Heart left ventricle (tissue), 16 donors: Measurements from ENCODE around the gene TRAM2. TPM values are rescaled to one million over a fixed set of nuclear protein-coding genes. Genes with fewer than 3 reads are reported as not detected.

ENCODE experiments used
- ATAC-seq, 4 donors: fragments of 200-7000 bp; cut with Tn5 transposase; one replicate each; pipeline ENCODE4 v1.9.1; 2020 to 2022; ENCODE audit warnings: moderate library complexity in 4 of 4, mild to moderate bottlenecking in 3 of 4, moderate number of reproducible peaks in 1 of 4
- DNase-seq, 5 donors: peaks; one replicate each; pipeline ENCODE4 v3.0.0-alpha.2; 2020
- H3K27ac ChIP-seq, 12 donors: fragments of 200-600 bp; sonication (generic) in 4 of 12; one replicate each; pipeline versions ENCODE4 v1.5.0 to v1.8.0; 2016 to 2022; ENCODE audit warnings: mild to moderate bottlenecking in 2 of 12
- H3K27me3 ChIP-seq, 9 donors: fragments of 200-600 bp; sonication (generic) in 2 of 9; one replicate each; pipeline versions ENCODE4 v1.5.1 to v1.8.0; 2016 to 2022; ENCODE audit warnings: mild to moderate bottlenecking in 3 of 9
- H3K36me3 ChIP-seq, 9 donors: fragments of 200-600 bp; sonication (generic) in 2 of 9; one replicate each; pipeline versions ENCODE4 v1.5.0 to v1.8.0; 2018 to 2022; ENCODE audit warnings: mild to moderate bottlenecking in 2 of 9
- H3K4me1 ChIP-seq, 12 donors: fragments of 200-600 bp; sonication (generic) in 4 of 12; one replicate each; pipeline versions ENCODE4 v1.5.0 to v1.8.0; 2016 to 2022; ENCODE audit warnings: mild to moderate bottlenecking in 3 of 12
- H3K4me3 ChIP-seq, 12 donors: fragments of 200-600 bp; sonication (generic) in 4 of 12; one replicate each; pipeline versions ENCODE4 v1.5.0 to v1.8.0; 2017 to 2022; ENCODE audit warnings: mild to moderate bottlenecking in 9 of 12, moderate library complexity in 4 of 12
- H3K9me3 ChIP-seq, 12 donors: fragments of 200-600 bp; sonication (generic) in 4 of 12; one replicate each; pipeline versions ENCODE4 v1.5.0 to v1.8.0; 2016 to 2022; ENCODE audit warnings: mild to moderate bottlenecking in 1 of 12
- POLR2A ChIP-seq, 2 donors: fragments of 450-650 bp; IDR thresholded peaks; one replicate each; pipeline ENCODE4 v1.6.1; 2017; ENCODE audit warnings: antibody characterized with exemption in 2 of 2, mild to moderate bottlenecking in 2 of 2, moderate library complexity in 2 of 2
- WGBS, 4 donors: extraction: QIAGEN DNeasy Blood & Tissue Kit in 2 of 4; methylation state at CpG; one replicate each; pipeline versions ENCODE4 v1.1.5 to v1.1.7; 2013 to 2018; 5-methylcytosine and 5-hydroxymethylcytosine counted together
- intact Hi-C, 10 donors: fragments of 100-400 bp; cut with DNase I; formaldehyde crosslinking; loops; one replicate each; pipeline versions ENCODE4 v1.11.1 to v1.14.2; 2022
- polyA plus RNA-seq, 2 donors: library from polyadenylated mRNA; stranded (reverse); fragments of 200-250 nt; gene quantifications; one replicate each; pipeline ENCODE4 v1.2.3, GENCODE V29; 2013
- total RNA-seq, 9 donors: library from RNA; depleted of rRNA in 2 of 9; stranded (reverse); fragments of >200 nt in 2 of 9; fragmentation: NEBNext Ultra II Directional in 3 of 9; extraction: Animal tissue kit (Norgen Biotek cat#: 25700) in 3 of 9; gene quantifications; one replicate each; pipeline versions ENCODE4 v1.1.0 to v1.2.4, GENCODE V29; 2016 to 2023
- TF ChIP-seq, protein P1 (sequence below), 12 donors: fragments of 200-600 bp; sonication (generic) in 4 of 12; IDR thresholded peaks; one replicate each; pipeline versions ENCODE4 v1.5.0 to v1.8.0; 2018 to 2022; ENCODE audit warnings: antibody characterized with exemption in 12 of 12, mild to moderate bottlenecking in 5 of 12
- donor health status: ischemic (EF 13 %, LVEDD 7.1; RV severe dilation, severe dysfunction).
- donor health status: healthy with polysubstance abuse.
- donor health status: DM: no; HTN: yes; CAD: no.
- donor health status: DM: no; HTN: no; CAD: no.
- donor health status: ischemic (EF 25% LVEDD 6.9; RV normal size, moderate dysfunction).
- donor health status: ischemic (EF 25% LVEDD 5.7; RV mildly dilated, moderate dysfunction).
- donor health status: healthy.
- donor health status: DM: yes; HTN: yes; CAD: no.
- donor health status: ischemic (EF 35%, LVEDD 5.7; RV mildly dilated, moderate dysfunction).
- donor health status: nonischemic (EF 11% LVEDD 7.7; RV severe dilation, severe dysfunction).
- donor health status: DM: yes; HTN: yes; CAD: no.
- donor health status: PGD.
- donor health status: ischemic (EF 29% LVEDD 5.4; RV normal size, mild dysfunction).
- donor health status: nonischemic (EF 23%, LVEDD 6.1; RV moderate dilation, normal function).

The TRAM2 gene
- total and polyA plus RNA-seq, 11 donors: 4.7 to 19.0 (median 12.1) TPM

GRCh38 chr6:52513896-52514295, 63.0 kb downstream of the TRAM2 start:
- intact Hi-C loops: no loop called here
- H3K27ac ChIP-seq: peak overlapping the region in 10 of 12 donors; percentile 8 to 92 (median 87)
- ATAC-seq (no peak), DNase-seq (no peak)
- peaks cover 10 to 86% (median 55%) of the 10 kb centered on the region in 12 donors for H3K4me1 ChIP-seq
- TF ChIP-seq POLR2A (IDR thresholded peaks at IDR 0.05): no peak
- TF ChIP-seq, protein P1, sequence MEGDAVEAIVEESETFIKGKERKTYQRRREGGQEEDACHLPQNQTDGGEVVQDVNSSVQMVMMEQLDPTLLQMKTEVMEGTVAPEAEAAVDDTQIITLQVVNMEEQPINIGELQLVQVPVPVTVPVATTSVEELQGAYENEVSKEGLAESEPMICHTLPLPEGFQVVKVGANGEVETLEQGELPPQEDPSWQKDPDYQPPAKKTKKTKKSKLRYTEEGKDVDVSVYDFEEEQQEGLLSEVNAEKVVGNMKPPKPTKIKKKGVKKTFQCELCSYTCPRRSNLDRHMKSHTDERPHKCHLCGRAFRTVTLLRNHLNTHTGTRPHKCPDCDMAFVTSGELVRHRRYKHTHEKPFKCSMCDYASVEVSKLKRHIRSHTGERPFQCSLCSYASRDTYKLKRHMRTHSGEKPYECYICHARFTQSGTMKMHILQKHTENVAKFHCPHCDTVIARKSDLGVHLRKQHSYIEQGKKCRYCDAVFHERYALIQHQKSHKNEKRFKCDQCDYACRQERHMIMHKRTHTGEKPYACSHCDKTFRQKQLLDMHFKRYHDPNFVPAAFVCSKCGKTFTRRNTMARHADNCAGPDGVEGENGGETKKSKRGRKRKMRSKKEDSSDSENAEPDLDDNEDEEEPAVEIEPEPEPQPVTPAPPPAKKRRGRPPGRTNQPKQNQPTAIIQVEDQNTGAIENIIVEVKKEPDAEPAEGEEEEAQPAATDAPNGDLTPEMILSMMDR (IDR thresholded peaks at IDR 0.05): no peak
- no peaks in the 10 kb centered on the region for H3K9me3 ChIP-seq
- no peaks in the 10 kb centered on the region for H3K27me3 ChIP-seq
- H3K36me3 ChIP-seq: peaks cover 0 to 53% (median 34%) of the 10 kb centered on the region in 9 donors
- no peak overlapping the region for H3K4me3 ChIP-seq
- WGBS, 4 donors: 84 to 90% (median 89%) methylated on average over 4 of the region's 4 CpGs

DNA sequence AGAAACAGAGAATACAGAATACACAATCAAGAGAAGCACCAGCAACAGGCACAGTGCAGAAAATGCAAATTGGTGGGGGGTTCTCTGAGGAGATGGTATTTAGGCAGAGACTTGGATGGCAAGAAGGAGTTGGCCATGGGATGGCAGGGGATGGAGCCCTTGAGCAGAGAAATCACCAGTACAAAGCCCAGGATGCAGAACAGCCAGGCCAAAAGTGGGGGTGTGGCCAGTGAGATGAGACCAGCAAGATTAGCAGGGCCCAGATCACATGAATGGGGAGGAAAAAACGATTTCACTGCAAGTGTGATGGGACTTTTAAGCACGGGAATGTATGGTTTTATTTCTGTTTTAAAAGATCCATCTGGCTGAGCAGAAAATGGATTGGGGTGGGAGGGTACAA, 63.4 kb downstream of the TRAM2 start:
- Histone ChIP-seq H3K27me3 (no peaks in the 10 kb centered on the region), H3K9me3 (no peaks in the 10 kb centered on the region), H3K4me1 (peaks cover 10 to 84% (median 52%) of the 10 kb centered on the region in 12 donors), H3K36me3 (peaks cover 0 to 57% (median 39%) of the 10 kb centered on the region in 9 donors), H3K4me3 (no peak overlapping the region), H3K27ac (peak overlapping the region in 10 of 12 donors; percentile 43 to 92 (median 88))
- TF ChIP-seq, protein P1 (IDR thresholded peaks at IDR 0.05): no peak
- TF ChIP-seq POLR2A (IDR thresholded peaks at IDR 0.05): no peak
- no peak for ATAC-seq
- 47 to 69% (median 57%) methylated on average over 2 of the region's 2 CpGs for WGBS, 4 donors
- intact Hi-C loops: no loop called here
- DNase-seq: no peak

GRCh38 chr6:52512199-52512598, 64.7 kb downstream of the TRAM2 start:
- H3K27ac ChIP-seq: peak overlapping the region; percentile 8 to 92 (median 87)
- no peak overlapping the region for H3K4me3 ChIP-seq
- DNase-seq (peak in 4 of 5 donors; percentile 59 to 80 (median 74)), ATAC-seq (peak; percentile 86 to 97 (median 93))
- peaks cover 0 to 70% (median 51%) of the 10 kb centered on the region in 9 donors for H3K36me3 ChIP-seq
- intact Hi-C loops: no loop called here
- TF ChIP-seq, protein P1 (IDR thresholded peaks at IDR 0.05): no peak
- TF ChIP-seq POLR2A (IDR thresholded peaks at IDR 0.05): peak in 1 of 2 donors; percentile 20
- H3K4me1 ChIP-seq: peaks cover 6 to 80% (median 45%) of the 10 kb centered on the region in 12 donors
- no peaks in the 10 kb centered on the region for H3K9me3 ChIP-seq
- WGBS, 4 donors: 40 to 55% (median 42%) methylated on average over 4 of the region's 4 CpGs
- H3K27me3 ChIP-seq: no peaks in the 10 kb centered on the region

GRCh38 chr6:52511572-52512151, 65.2 kb downstream of the TRAM2 start:
- Histone ChIP-seq H3K27me3 (no peaks in the 10 kb centered on the region), H3K36me3 (peaks cover 0 to 75% (median 57%) of the 10 kb centered on the region in 9 donors), H3K4me3 (no peak overlapping the region), H3K4me1 (peaks cover 6 to 75% (median 42%) of the 10 kb centered on the region in 12 donors), H3K27ac (peak overlapping the region; percentile 8 to 92 (median 87)), H3K9me3 (no peaks in the 10 kb centered on the region)
- DNase-seq: no peak
- WGBS, 4 donors: 52 to 62% (median 56%) methylated on average over 12 of the region's 12 CpGs
- intact Hi-C loops: no loop called here
- peak in 3 of 4 donors; percentile 4 to 22 (median 6) for ATAC-seq
- TF ChIP-seq POLR2A (IDR thresholded peaks at IDR 0.05): no peak
- TF ChIP-seq, protein P1 (IDR thresholded peaks at IDR 0.05): no peak
